Activated naive CD8-positive, alpha-beta T cell (primary cell): ENCODE results near the gene NACAD.

ENCODE experiments used
- H3K27ac Mint-ChIP-seq: one replicate; pipeline ENCODE4 v1.8.0; 2021; ENCODE audit warnings: mixed read lengths
- H3K27me3 Mint-ChIP-seq: one replicate; pipeline ENCODE4 v1.8.0; 2021; ENCODE audit warnings: mixed read lengths
- H3K36me3 Mint-ChIP-seq: one replicate; pipeline ENCODE4 v1.8.0; 2021; ENCODE audit warnings: mixed read lengths
- H3K4me1 Mint-ChIP-seq: one replicate; pipeline ENCODE4 v1.8.0; 2021; ENCODE audit warnings: low read depth, mixed read lengths
- H3K4me3 Mint-ChIP-seq: one replicate; pipeline ENCODE4 v1.8.0; 2021; ENCODE audit warnings: mild to moderate bottlenecking, mixed read lengths
- H3K9me3 Mint-ChIP-seq: one replicate; pipeline ENCODE4 v1.8.0; 2021; ENCODE audit warnings: low read depth, mixed read lengths

The NACAD gene

DNA sequence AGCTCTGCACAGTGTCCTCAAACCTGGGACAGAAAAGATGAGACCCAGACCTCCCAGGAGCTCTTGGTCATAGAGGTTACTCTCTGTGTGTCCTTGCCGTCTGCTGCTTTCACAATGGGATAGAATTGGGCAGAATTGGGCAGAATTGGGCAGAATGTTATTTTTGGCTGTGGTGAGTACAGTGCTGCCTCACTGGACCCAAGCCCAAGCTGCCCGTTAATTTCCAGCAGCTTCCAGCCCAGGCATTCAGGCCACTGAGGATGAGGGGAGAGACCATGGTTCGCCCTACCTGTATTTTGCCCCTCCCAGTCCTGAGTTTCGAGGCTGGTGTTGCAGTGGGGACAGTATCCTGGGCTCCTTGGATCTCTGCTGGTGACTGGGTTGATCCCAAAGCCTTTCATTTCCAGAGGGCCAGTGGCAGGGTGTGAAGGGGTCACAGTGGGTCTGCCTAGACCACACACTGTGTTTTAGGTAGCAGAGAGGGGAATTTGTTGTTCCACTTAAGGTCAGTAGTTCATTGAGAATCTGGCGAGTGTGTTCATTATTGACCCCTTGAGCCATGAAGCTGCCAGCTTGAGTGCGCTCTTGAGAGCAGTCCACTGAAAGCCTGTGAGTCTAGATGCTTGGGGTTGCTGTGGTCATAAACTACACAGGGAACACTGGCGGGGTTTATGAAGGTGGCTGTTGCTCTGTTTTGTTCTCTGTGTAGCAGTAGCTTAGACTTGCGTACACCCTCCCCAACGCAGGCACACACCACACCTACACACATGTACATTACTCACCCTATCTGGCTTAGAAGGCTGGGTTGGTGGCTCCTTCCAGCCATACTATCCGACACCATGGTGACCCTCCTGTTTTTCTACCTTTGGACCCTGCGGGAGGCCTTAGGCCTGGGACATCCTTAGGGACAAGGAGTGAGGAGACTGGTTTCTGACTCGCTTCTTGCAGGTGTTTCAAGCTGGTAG, 23.5 kb downstream of the NACAD start:
- no peak overlapping the region for H3K4me3 Mint-ChIP-seq
- H3K4me1 Mint-ChIP-seq = peaks cover 37% of the 10 kb centered on the region
- peaks cover 3% of the 10 kb centered on the region for H3K36me3 Mint-ChIP-seq
- no peaks in the 10 kb centered on the region for H3K9me3 Mint-ChIP-seq
- no peaks in the 10 kb centered on the region for H3K27me3 Mint-ChIP-seq
- peak overlapping the region; percentile 79 for H3K27ac Mint-ChIP-seq

DNA sequence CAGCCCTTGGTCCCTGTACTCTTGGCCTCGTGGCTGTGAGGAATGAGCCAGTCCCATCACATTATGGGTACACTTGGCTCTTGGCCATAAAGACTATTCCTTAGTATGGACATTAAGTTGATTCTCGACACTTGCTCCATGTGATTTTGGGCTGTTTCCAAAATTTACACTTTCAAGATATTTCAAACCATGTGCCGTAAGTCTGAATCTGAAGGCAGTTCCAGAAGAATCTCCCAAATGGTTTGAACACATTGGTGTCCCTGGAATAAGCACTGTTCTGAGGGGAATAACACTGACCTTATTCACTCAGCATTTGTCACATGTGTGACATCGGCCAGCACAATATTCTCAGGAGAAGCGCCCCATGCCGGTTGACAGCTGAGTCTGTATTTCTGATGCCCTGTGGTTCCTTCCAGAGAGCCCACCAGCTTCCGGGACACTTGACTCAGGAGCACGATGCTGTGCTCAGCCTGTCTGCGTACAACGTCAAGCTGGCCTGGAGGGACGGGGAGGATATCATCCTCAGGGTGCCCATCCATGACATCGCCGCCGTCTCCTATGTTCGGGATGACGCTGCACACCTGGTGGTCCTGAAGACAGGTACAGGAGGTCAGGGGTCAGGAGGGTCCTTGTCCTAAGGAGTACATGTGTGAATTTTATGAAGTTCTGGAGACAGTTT, 24.6 kb downstream of the NACAD start:
- Mint-ChIP-seq H3K4me1 (peaks cover 47% of the 10 kb centered on the region), H3K9me3 (no peaks in the 10 kb centered on the region), H3K4me3 (no peak overlapping the region), H3K27me3 (no peaks in the 10 kb centered on the region), H3K27ac (peak overlapping the region; percentile 87), H3K36me3 (peaks cover 3% of the 10 kb centered on the region)

DNA sequence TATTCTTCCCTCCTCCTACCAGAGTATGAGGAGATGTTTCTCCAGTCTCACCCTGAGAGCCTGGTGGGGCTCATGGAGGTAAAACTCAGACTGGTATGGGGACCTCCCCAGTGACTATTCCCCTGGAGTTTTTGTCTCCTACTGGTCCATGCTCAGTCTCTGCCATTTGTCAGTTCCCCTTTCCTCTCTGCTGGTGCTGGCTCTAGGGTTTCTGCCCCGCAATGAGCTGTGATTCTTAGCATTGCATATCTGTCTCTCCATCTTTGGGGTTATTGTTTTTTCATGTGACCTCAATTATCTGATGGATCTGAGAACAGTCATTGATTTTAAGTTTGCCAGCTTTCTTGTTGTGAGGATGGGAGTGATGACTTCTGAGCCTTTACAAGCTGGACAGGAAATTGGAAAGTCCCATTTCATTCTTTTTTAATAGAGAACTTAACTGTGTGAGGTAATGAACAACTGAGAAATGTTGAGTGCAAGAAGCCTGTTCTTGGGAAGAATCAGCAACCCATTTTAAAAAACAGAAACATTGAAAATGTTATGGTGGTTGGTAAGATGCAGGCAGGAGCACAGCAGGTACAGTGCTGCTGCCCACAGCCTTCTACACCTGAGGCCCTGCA, 26.9 kb downstream of the NACAD start:
- H3K9me3 Mint-ChIP-seq = no peaks in the 10 kb centered on the region
- H3K27ac Mint-ChIP-seq = peak overlapping the region; percentile 83
- H3K4me3 Mint-ChIP-seq = no peak overlapping the region
- H3K36me3 Mint-ChIP-seq = peaks cover 8% of the 10 kb centered on the region
- no peaks in the 10 kb centered on the region for H3K27me3 Mint-ChIP-seq
- peaks cover 65% of the 10 kb centered on the region for H3K4me1 Mint-ChIP-seq

GRCh38 chr7:45061352-45061751, 27.4 kb downstream of the NACAD start:
- H3K4me1 Mint-ChIP-seq = peaks cover 67% of the 10 kb centered on the region
- no peaks in the 10 kb centered on the region for H3K9me3 Mint-ChIP-seq
- peak overlapping the region; percentile 83 for H3K27ac Mint-ChIP-seq
- H3K27me3 Mint-ChIP-seq = no peaks in the 10 kb centered on the region
- no peak overlapping the region for H3K4me3 Mint-ChIP-seq
- peaks cover 8% of the 10 kb centered on the region for H3K36me3 Mint-ChIP-seq

DNA sequence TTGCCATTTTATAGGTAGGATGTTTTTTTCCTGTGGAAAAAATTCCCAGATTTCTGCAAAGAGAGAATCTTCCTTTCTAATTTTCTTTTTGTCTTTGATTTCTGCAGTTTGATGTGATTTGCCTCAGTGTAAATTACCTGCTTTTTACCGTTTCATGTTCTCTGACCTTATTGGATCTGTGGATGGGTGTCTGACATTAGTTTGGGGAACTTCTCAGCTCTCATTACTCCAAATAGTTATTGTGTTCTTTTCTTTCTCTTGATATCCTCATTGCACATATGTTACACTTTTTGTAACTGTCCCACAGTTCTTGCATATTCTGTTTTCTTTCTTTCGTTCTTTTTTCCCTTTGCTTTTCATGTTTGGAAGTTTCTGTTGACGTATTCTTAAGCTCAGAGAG, 28.5 kb downstream of the NACAD start:
- Mint-ChIP-seq H3K27ac (peak overlapping the region; percentile 81), H3K36me3 (peaks cover 12% of the 10 kb centered on the region), H3K27me3 (no peaks in the 10 kb centered on the region), H3K4me1 (peaks cover 69% of the 10 kb centered on the region), H3K9me3 (no peaks in the 10 kb centered on the region), H3K4me3 (no peak overlapping the region)

DNA sequence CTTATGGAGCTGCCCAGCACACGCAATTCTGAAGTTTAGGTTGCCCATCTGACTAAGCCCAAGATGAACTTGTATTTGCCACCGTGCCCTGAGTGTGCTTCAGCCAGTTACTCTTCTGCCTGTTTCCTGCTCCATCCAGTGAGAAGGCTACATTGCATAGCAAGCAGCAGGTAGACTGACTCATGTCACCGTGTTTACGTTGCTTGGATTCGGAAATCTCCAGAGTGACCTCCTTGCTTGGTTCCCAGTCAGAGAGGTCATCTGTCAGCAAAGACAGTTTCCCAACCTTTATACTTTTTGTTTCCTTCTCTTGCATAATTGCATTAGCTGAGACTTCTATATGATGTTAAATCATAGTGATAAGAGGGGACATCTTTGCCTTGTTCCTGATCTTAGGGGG, 30.9 kb downstream of the NACAD start:
- H3K27me3 Mint-ChIP-seq = no peaks in the 10 kb centered on the region
- peak overlapping the region; percentile 87 for H3K27ac Mint-ChIP-seq
- H3K4me1 Mint-ChIP-seq = peaks cover 80% of the 10 kb centered on the region
- peaks cover 17% of the 10 kb centered on the region for H3K36me3 Mint-ChIP-seq
- H3K4me3 Mint-ChIP-seq = no peak overlapping the region
- no peaks in the 10 kb centered on the region for H3K9me3 Mint-ChIP-seq

GRCh38 chr7:45055594-45056219, 33.1 kb downstream of the NACAD start:
- peaks cover 72% of the 10 kb centered on the region for H3K4me1 Mint-ChIP-seq
- H3K27ac Mint-ChIP-seq = peak overlapping the region; percentile 56
- no peaks in the 10 kb centered on the region for H3K27me3 Mint-ChIP-seq
- H3K4me3 Mint-ChIP-seq = no peak overlapping the region
- peaks cover 18% of the 10 kb centered on the region for H3K36me3 Mint-ChIP-seq
- H3K9me3 Mint-ChIP-seq = no peaks in the 10 kb centered on the region

DNA sequence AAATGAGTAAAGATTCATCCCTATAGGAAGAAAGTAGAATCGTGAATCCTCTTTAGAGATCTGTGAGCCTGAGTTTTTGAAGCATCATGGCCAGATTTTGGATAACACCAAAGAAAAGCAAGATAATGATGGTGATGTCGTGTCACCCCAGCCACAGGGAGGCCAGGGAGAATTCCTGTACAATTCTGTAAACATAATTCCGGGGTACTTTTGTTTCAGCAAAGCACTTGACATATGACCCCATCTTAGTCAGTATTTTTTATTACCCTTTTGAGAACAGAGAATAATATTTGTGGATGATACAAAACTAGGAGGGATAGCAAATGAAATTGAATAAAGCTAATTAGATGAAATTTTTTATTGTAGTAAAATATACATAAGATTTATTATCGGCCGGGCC, 33.8 kb downstream of the NACAD start:
- Mint-ChIP-seq H3K27me3 (no peaks in the 10 kb centered on the region), H3K4me1 (peaks cover 72% of the 10 kb centered on the region), H3K9me3 (no peaks in the 10 kb centered on the region), H3K36me3 (peaks cover 23% of the 10 kb centered on the region), H3K27ac (peak overlapping the region; percentile 82), H3K4me3 (peak overlapping the region; percentile 35)

DNA sequence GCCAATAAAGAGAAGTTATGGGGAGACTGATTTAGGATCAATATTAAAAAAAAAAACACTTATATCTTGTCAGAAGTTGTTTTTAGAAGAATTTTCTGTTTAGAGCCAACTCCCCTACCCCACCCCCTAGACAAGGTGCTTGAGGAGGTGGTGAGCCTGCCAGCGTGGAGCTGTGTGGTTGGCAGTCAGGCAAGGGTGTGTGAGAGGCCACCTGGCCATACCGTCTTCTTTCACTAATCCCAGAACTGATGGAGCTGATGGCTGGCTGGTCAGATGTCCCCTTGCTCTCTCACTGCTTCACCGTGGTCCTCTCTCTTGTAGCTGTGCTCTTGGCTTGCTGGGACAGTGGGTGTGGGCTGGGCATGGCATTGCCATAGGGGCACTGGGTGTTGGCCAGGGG, 34.3 kb downstream of the NACAD start:
- Mint-ChIP-seq H3K4me1 (peaks cover 70% of the 10 kb centered on the region), H3K36me3 (peaks cover 25% of the 10 kb centered on the region), H3K27ac (peak overlapping the region; percentile 83), H3K4me3 (no peak overlapping the region), H3K9me3 (no peaks in the 10 kb centered on the region), H3K27me3 (no peaks in the 10 kb centered on the region)

GRCh38 chr7:45053941-45054340, 34.8 kb downstream of the NACAD start:
- Mint-ChIP-seq H3K27me3 (no peaks in the 10 kb centered on the region), H3K9me3 (no peaks in the 10 kb centered on the region), H3K27ac (peak overlapping the region; percentile 83), H3K4me1 (peaks cover 72% of the 10 kb centered on the region), H3K36me3 (peaks cover 25% of the 10 kb centered on the region), H3K4me3 (no peak overlapping the region)

DNA sequence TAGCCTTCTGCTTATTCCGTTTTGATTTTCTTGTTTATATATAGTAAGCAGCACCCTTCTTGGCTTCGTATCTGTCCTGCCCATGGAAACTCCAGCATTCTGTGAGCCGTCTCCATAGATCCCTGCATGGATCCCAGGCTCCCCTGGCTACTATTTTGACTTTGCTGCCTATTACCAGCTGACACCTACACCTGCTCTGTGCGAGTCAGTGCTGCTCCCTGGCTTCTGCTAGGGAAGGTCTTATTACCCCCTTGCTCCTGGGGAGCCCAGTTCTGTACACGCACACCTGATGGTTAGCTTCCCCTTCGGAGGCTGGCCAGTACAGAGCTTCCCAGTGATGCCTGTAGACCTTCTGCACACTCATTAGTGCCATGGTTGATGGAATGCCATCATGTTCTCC, 35.4 kb downstream of the NACAD start:
- Mint-ChIP-seq H3K36me3 (peaks cover 24% of the 10 kb centered on the region), H3K27ac (peak overlapping the region; percentile 83), H3K4me3 (no peak overlapping the region), H3K4me1 (peaks cover 75% of the 10 kb centered on the region), H3K27me3 (no peaks in the 10 kb centered on the region), H3K9me3 (no peaks in the 10 kb centered on the region)

DNA sequence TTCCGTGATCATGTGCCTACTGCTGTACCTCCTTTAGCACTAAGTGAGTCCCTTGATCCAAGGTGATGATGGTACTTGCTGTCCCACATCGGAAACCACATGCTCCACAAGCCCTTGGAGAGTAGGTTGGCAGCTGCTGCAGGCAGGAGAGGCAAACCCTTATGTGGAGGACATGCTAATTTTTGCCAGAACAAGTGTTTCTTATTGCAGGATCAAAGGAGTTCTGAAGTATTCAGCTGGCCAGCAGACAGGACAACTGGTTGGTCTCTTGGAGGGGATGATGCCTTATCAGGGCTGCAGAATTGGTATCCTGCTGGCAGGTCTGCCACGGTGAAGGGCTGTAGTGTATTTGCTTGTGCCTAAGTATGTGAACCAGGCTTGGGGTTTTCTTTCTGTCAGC, 36.8 kb downstream of the NACAD start:
- Mint-ChIP-seq H3K4me1 (peaks cover 71% of the 10 kb centered on the region), H3K4me3 (no peak overlapping the region), H3K27me3 (no peaks in the 10 kb centered on the region), H3K9me3 (no peaks in the 10 kb centered on the region), H3K27ac (peak overlapping the region; percentile 79), H3K36me3 (peaks cover 20% of the 10 kb centered on the region)

GRCh38 chr7:45050198-45050597, 38.6 kb downstream of the NACAD start:
- Mint-ChIP-seq H3K27ac (peak overlapping the region; percentile 77), H3K36me3 (peaks cover 19% of the 10 kb centered on the region), H3K9me3 (no peaks in the 10 kb centered on the region), H3K27me3 (no peaks in the 10 kb centered on the region), H3K4me1 (peaks cover 61% of the 10 kb centered on the region), H3K4me3 (no peak overlapping the region)

DNA sequence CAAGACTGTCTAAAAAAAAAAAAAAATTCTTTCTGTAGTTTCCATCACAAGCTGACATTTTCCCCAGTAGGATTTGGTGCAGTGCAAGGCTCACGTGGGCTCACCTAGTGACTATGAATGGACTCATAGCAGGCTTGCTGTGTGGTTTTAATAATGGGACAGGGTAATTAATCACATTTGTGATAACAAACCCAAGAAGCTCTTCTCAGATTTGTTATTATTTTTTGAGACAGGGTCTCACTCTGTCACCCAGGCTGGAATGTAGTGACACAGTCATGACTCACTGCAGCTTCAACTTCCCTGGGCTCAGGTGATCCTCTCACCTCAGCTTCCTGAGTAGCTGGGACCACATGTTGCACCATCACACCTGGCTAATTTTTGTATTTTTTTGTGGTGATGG, 40.0 kb downstream of the NACAD start:
- Mint-ChIP-seq H3K36me3 (peaks cover 20% of the 10 kb centered on the region), H3K27me3 (no peaks in the 10 kb centered on the region), H3K9me3 (no peaks in the 10 kb centered on the region), H3K4me1 (peaks cover 55% of the 10 kb centered on the region), H3K4me3 (no peak overlapping the region), H3K27ac (peak overlapping the region; percentile 50)

DNA sequence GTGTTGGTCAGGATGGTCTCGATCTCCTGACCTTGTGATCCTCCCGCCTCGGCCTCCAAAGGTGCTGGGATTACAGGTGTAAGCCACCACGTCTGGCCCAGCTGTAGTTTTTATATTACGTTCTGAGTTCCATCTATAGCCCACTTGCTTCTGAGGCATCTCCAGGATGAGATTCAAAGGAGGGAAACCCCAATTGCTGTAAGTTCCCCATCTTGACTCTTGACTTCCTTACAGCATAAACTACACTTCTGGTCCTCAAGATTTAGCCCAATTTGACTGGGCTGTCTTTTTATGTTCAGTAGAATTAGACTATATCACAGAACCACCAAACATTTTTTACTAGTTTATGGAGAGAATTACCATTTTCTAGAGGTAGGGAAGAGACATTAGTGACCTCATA, 44.4 kb downstream of the NACAD start:
- Mint-ChIP-seq H3K27ac (peak overlapping the region; percentile 79), H3K36me3 (peaks cover 16% of the 10 kb centered on the region), H3K4me1 (peaks cover 48% of the 10 kb centered on the region), H3K9me3 (no peaks in the 10 kb centered on the region), H3K27me3 (no peaks in the 10 kb centered on the region), H3K4me3 (no peak overlapping the region)
